Measurements from ENCODE around the gene SCAPER.

Gene SCAPER

DNA sequence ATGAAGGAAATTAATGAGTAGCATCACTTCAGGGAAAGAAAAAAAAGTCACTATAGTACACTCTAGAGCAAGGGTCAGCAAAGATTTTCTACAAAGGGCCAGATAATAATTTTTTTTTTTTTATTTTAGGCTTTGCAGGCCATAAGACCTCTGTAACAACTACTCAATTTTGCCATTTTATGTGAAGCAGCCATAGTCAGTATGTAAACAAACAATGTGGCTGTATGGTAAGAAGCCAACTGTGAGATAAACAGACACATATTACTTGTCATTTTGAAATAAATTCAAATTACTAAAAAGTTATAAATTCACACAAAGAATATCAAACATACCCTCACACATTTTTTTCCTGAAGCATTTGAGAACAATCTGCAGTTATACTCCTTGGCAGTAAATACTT lies 40.6 kb downstream of the SCAPER start:
- Histone ChIP-seq H3K27me3 (ENCODE audit: low read depth, low read length) (no peaks in the 10 kb centered on the region), H3K79me2 (ENCODE audit: low read length) (no peaks in the 10 kb centered on the region), H3K36me3 (replicated peaks; ENCODE audit: low read depth, low read length) (no peaks in the 10 kb centered on the region), H3K4me2 (ENCODE audit: low read length) (no peak overlapping the region), H2AFZ (ENCODE audit: low read depth, low read length) (no peak overlapping the region), H3K4me3 (ENCODE audit: low read length) (no peak overlapping the region), H3K9me3 (ENCODE audit: insufficient read depth, low read length) (no peaks in the 10 kb centered on the region), H3K9ac (ENCODE audit: low read length) (no peak overlapping the region), H3K27ac (ENCODE audit: low read length) (no peak overlapping the region), H4K20me1 (ENCODE audit: insufficient read depth, low read length) (no peaks in the 10 kb centered on the region), H3K4me1 (ENCODE audit: low read length) (peaks cover 15% of the 10 kb centered on the region)
- no peak for TF ChIP-seq EZH2phosphoT487 (IDR thresholded peaks at IDR 0.05; ENCODE audit: low read depth)
- TF ChIP-seq, protein P1, sequence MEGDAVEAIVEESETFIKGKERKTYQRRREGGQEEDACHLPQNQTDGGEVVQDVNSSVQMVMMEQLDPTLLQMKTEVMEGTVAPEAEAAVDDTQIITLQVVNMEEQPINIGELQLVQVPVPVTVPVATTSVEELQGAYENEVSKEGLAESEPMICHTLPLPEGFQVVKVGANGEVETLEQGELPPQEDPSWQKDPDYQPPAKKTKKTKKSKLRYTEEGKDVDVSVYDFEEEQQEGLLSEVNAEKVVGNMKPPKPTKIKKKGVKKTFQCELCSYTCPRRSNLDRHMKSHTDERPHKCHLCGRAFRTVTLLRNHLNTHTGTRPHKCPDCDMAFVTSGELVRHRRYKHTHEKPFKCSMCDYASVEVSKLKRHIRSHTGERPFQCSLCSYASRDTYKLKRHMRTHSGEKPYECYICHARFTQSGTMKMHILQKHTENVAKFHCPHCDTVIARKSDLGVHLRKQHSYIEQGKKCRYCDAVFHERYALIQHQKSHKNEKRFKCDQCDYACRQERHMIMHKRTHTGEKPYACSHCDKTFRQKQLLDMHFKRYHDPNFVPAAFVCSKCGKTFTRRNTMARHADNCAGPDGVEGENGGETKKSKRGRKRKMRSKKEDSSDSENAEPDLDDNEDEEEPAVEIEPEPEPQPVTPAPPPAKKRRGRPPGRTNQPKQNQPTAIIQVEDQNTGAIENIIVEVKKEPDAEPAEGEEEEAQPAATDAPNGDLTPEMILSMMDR (IDR thresholded peaks at IDR 0.05; ENCODE audit: low read depth, low read length): no peak

DNA sequence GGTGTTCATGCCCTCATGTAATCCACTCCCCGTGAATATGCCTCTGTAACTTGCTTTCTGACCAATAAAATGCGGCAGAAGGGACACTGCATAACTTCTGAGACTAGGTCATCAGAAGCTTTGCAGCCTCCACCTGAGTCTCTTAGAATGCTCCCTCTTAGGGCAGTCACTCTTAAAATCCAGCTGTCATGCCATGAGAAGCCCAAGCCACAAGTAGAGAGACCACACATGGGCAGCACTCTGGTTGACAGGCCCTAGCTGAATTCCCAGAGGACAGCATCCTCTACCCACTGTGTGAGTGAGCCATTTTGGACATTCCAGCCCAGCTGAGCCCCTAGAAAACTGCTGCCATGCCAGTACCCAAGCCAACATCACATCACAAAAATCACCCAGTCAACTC lies 41.4 kb downstream of the SCAPER start:
- Histone ChIP-seq H2AFZ (ENCODE audit: low read depth, low read length) (no peak overlapping the region), H4K20me1 (ENCODE audit: insufficient read depth, low read length) (no peaks in the 10 kb centered on the region), H3K79me2 (ENCODE audit: low read length) (no peaks in the 10 kb centered on the region), H3K4me2 (ENCODE audit: low read length) (no peak overlapping the region), H3K4me3 (ENCODE audit: low read length) (no peak overlapping the region), H3K9ac (ENCODE audit: low read length) (no peak overlapping the region), H3K4me1 (ENCODE audit: low read length) (peaks cover 15% of the 10 kb centered on the region), H3K27ac (ENCODE audit: low read length) (no peak overlapping the region), H3K9me3 (ENCODE audit: insufficient read depth, low read length) (no peaks in the 10 kb centered on the region), H3K36me3 (replicated peaks; ENCODE audit: low read depth, low read length) (no peaks in the 10 kb centered on the region), H3K27me3 (ENCODE audit: low read depth, low read length) (no peaks in the 10 kb centered on the region)
- no peak for TF ChIP-seq EZH2phosphoT487 (IDR thresholded peaks at IDR 0.05; ENCODE audit: low read depth)
- TF ChIP-seq, protein P1 (IDR thresholded peaks at IDR 0.05; ENCODE audit: low read depth, low read length): no peak

DNA sequence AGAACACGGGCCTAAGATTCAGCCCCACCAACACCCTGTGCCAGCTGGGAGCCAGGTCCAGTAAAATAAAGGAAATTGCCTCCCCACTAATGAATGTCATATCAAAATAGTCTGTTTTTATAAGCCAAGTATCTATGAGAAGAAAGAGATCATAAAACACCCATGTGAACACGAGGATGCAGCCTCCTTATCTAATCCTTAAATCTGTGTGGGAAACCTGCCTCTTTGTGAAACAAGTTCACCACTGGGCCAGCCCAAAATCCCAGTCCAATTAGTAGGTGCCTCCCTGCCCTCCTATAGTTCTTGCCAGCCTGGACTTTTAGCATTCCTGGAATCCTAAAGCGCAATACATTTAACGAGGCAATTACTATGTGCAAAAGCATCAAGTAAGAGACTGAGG lies 42.0 kb downstream of the SCAPER start:
- no peaks in the 10 kb centered on the region for H3K9me3 ChIP-seq (ENCODE audit: insufficient read depth, low read length)
- no peak overlapping the region for H3K4me3 ChIP-seq (ENCODE audit: low read length)
- H3K4me1 ChIP-seq (ENCODE audit: low read length): peaks cover 15% of the 10 kb centered on the region
- no peak overlapping the region for H3K27ac ChIP-seq (ENCODE audit: low read length)
- H3K36me3 ChIP-seq (replicated peaks; ENCODE audit: low read depth, low read length): no peaks in the 10 kb centered on the region
- H3K4me2 ChIP-seq (ENCODE audit: low read length): no peak overlapping the region
- no peaks in the 10 kb centered on the region for H3K79me2 ChIP-seq (ENCODE audit: low read length)
- H4K20me1 ChIP-seq (ENCODE audit: insufficient read depth, low read length): no peaks in the 10 kb centered on the region
- TF ChIP-seq, protein P1 (IDR thresholded peaks at IDR 0.05; ENCODE audit: low read depth, low read length): no peak
- TF ChIP-seq EZH2phosphoT487 (IDR thresholded peaks at IDR 0.05; ENCODE audit: low read depth): no peak
- H3K9ac ChIP-seq (ENCODE audit: low read length): no peak overlapping the region
- no peaks in the 10 kb centered on the region for H3K27me3 ChIP-seq (ENCODE audit: low read depth, low read length)
- no peak overlapping the region for H2AFZ ChIP-seq (ENCODE audit: low read depth, low read length)

DNA sequence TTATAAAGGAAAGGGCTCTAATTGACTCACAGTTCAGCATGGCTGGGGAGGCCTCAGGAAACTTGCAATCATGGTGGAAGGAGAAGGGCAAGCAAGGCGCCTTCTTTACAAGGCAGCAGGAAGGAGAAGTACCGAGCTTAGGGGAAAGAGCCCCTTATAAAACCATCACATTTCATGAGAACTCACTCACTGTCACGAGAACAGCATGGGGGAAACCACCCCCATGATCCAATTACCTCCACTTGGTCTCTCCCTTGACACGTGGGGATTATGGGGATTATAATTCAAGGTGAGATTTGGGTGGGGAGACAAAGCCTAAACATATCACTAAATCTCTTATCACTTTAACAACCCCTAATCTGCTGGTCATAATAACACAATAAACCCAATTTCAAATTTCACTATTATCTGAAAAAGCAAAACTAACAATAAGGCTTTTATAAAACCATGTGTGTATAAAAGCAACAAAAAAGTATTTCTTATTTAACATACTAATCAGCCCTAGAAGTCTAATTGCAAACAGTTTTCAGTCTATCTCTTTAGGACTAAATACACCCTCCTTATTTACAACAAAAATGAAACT lies 43.2 kb downstream of the SCAPER start:
- H3K4me2 ChIP-seq (ENCODE audit: low read length): no peak overlapping the region
- H3K27me3 ChIP-seq (ENCODE audit: low read depth, low read length): no peaks in the 10 kb centered on the region
- H3K4me1 ChIP-seq (ENCODE audit: low read length): peaks cover 15% of the 10 kb centered on the region
- H3K9ac ChIP-seq (ENCODE audit: low read length): no peak overlapping the region
- no peaks in the 10 kb centered on the region for H4K20me1 ChIP-seq (ENCODE audit: insufficient read depth, low read length)
- H3K4me3 ChIP-seq (ENCODE audit: low read length): no peak overlapping the region
- no peak overlapping the region for H2AFZ ChIP-seq (ENCODE audit: low read depth, low read length)
- no peaks in the 10 kb centered on the region for H3K36me3 ChIP-seq (replicated peaks; ENCODE audit: low read depth, low read length)
- H3K79me2 ChIP-seq (ENCODE audit: low read length): no peaks in the 10 kb centered on the region
- TF ChIP-seq EZH2phosphoT487 (IDR thresholded peaks at IDR 0.05; ENCODE audit: low read depth): no peak
- TF ChIP-seq, protein P1 (IDR thresholded peaks at IDR 0.05; ENCODE audit: low read depth, low read length): no peak
- H3K27ac ChIP-seq (ENCODE audit: low read length): no peak overlapping the region
- no peaks in the 10 kb centered on the region for H3K9me3 ChIP-seq (ENCODE audit: insufficient read depth, low read length)

Data from OCI-LY3 (cell line).